Liver (tissue), 3 donors: Measurements from ENCODE around the gene APOA5.

Source experiments
- FOXA2 ChIP-seq: IDR thresholded peaks from 2 replicates; pipeline ENCODE4 v1.6.1; 2016; ENCODE audit warnings: antibody characterized with exemption
- HNF4G ChIP-seq: IDR thresholded peaks from 2 replicates; pipeline ENCODE4 v1.6.1; 2016; ENCODE audit warnings: antibody characterized with exemption
- MAX ChIP-seq: IDR thresholded peaks from 2 replicates; pipeline ENCODE4 v1.6.1; 2016; ENCODE audit warnings: antibody characterized with exemption
- TAF1 ChIP-seq: conservative IDR thresholded peaks from 2 replicates; pipeline ENCODE4 v1.6.1; 2016; ENCODE audit warnings: antibody characterized with exemption, mild to moderate bottlenecking
- ZBTB33 ChIP-seq: IDR thresholded peaks from 2 replicates; pipeline ENCODE4 v1.6.1; 2016; ENCODE audit warnings: antibody characterized with exemption
- TF ChIP-seq, protein P1 (sequence below): fragments of 150-350 bp; IDR thresholded peaks from 2 replicates; pipeline ENCODE4 v1.5.1; 2017; ENCODE audit warnings: improper control_type of control experiment, low read depth, low read length; ENCODE audit not compliant: missing input control
- TF ChIP-seq, protein P2 (sequence below): IDR thresholded peaks from 2 replicates; pipeline ENCODE4 v1.6.1; 2016; ENCODE audit warnings: antibody characterized with exemption, mild to moderate bottlenecking
- donor health status: healthy.
- donor health status: healthy.

DNA sequence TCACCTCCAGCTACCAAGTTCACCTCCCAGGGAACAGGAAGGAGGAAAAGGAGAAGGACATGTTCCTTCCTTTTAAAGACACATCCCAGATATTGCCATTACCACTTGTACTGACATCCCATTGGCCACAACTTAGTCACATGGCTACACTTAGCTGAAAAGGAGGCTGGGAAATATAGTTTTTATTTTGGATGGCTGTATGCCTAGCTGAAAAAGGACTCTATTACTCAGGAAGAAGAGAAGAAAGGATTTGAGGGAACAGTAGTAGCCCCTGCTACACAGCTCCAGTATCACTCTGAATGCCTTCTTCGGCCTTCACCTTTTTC is 2.1 kb upstream of the APOA5 start:
- TF ChIP-seq, protein P1, sequence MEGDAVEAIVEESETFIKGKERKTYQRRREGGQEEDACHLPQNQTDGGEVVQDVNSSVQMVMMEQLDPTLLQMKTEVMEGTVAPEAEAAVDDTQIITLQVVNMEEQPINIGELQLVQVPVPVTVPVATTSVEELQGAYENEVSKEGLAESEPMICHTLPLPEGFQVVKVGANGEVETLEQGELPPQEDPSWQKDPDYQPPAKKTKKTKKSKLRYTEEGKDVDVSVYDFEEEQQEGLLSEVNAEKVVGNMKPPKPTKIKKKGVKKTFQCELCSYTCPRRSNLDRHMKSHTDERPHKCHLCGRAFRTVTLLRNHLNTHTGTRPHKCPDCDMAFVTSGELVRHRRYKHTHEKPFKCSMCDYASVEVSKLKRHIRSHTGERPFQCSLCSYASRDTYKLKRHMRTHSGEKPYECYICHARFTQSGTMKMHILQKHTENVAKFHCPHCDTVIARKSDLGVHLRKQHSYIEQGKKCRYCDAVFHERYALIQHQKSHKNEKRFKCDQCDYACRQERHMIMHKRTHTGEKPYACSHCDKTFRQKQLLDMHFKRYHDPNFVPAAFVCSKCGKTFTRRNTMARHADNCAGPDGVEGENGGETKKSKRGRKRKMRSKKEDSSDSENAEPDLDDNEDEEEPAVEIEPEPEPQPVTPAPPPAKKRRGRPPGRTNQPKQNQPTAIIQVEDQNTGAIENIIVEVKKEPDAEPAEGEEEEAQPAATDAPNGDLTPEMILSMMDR: no peak
- TF ChIP-seq FOXA2: no peak
- TF ChIP-seq HNF4G: no peak
- no peak for TF ChIP-seq ZBTB33
- TF ChIP-seq, protein P2, sequence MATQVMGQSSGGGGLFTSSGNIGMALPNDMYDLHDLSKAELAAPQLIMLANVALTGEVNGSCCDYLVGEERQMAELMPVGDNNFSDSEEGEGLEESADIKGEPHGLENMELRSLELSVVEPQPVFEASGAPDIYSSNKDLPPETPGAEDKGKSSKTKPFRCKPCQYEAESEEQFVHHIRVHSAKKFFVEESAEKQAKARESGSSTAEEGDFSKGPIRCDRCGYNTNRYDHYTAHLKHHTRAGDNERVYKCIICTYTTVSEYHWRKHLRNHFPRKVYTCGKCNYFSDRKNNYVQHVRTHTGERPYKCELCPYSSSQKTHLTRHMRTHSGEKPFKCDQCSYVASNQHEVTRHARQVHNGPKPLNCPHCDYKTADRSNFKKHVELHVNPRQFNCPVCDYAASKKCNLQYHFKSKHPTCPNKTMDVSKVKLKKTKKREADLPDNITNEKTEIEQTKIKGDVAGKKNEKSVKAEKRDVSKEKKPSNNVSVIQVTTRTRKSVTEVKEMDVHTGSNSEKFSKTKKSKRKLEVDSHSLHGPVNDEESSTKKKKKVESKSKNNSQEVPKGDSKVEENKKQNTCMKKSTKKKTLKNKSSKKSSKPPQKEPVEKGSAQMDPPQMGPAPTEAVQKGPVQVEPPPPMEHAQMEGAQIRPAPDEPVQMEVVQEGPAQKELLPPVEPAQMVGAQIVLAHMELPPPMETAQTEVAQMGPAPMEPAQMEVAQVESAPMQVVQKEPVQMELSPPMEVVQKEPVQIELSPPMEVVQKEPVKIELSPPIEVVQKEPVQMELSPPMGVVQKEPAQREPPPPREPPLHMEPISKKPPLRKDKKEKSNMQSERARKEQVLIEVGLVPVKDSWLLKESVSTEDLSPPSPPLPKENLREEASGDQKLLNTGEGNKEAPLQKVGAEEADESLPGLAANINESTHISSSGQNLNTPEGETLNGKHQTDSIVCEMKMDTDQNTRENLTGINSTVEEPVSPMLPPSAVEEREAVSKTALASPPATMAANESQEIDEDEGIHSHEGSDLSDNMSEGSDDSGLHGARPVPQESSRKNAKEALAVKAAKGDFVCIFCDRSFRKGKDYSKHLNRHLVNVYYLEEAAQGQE: no peak
- no peak for TF ChIP-seq MAX
- TF ChIP-seq TAF1: no peak
